IMR-90 (cell line): Measurements from ENCODE around the gene MAP3K13. TPM values are rescaled to one million over a fixed set of nuclear protein-coding genes. Genes with fewer than 3 reads are reported as not detected.

ENCODE experiments used
- ATAC-seq: fragments of 200-7000 bp; cut with Tn5 transposase; 2 replicates; pipeline ENCODE4 v1.9.1; 2020; ENCODE audit warnings: low read depth, mild to moderate bottlenecking, moderate library complexity
- BruUV-seq: library from RNA; stranded (reverse); fragments of 400-500 nt; replicated peaks from 2 replicates; lab custom pipeline; 2021; lab: Mats Ljungman, UMichigan
- CTCF ChIA-PET: fragments of 300-600 bp; formaldehyde crosslinking; extraction: SDS; loops from one replicate; lab custom pipeline; 2021; ENCODE audit warnings: antibody characterized with exemption; lab: Yijun Ruan, JAX
- POLR2A ChIA-PET: fragments of 300-600 bp; sonication (Branson Sonifier 250); formaldehyde crosslinking; loops from one replicate; lab custom pipeline; 2022; ENCODE audit warnings: antibody characterized with exemption; ENCODE audit not compliant: unreplicated experiment; lab: Charles Lee
- DNase-seq: peaks from one replicate; pipeline ENCODE4 v3.0.0; 2013
- H2AFZ ChIP-seq: replicated peaks from 2 replicates; pipeline ENCODE3; 2013; ENCODE audit warnings: low read length, mild to moderate bottlenecking; ENCODE audit not compliant: poor library complexity
- H2AK5ac ChIP-seq: 2 replicates; pipeline ENCODE4 v1.6.1; 2013; ENCODE audit warnings: low read depth, low read length, inconsistent platforms
- H2AK9ac ChIP-seq: replicated peaks from 2 replicates; pipeline ENCODE3; 2013; ENCODE audit warnings: mild to moderate bottlenecking, low read depth, low read length, moderate library complexity; ENCODE audit not compliant: poor library complexity
- H2BK120ac ChIP-seq: 2 replicates; pipeline ENCODE4 v1.6.1; 2013; ENCODE audit warnings: low read depth, low read length, inconsistent platforms
- H2BK15ac ChIP-seq: 3 replicates; pipeline ENCODE4 v1.6.1; 2013; ENCODE audit warnings: low read depth, low read length, inconsistent platforms
- H2BK20ac ChIP-seq: 2 replicates; pipeline ENCODE4 v1.6.1; 2013; ENCODE audit warnings: low read depth, mild to moderate bottlenecking, inconsistent platforms, low read length, moderate library complexity
- H2BK5ac ChIP-seq: 2 replicates; pipeline ENCODE4 v1.6.1; 2013; ENCODE audit warnings: mild to moderate bottlenecking, low read depth, low read length, inconsistent platforms; ENCODE audit not compliant: poor library complexity, severe bottlenecking
- H3K14ac ChIP-seq: replicated peaks from 2 replicates; pipeline ENCODE4 v1.6.1; 2013; ENCODE audit warnings: low read depth, low read length, inconsistent platforms
- H3K18ac ChIP-seq: 2 replicates; pipeline ENCODE4 v1.6.1; 2013; ENCODE audit warnings: low read depth, low read length, control low read depth
- H3K23ac ChIP-seq: 2 replicates; pipeline ENCODE4 v1.6.1; 2013; ENCODE audit warnings: low read depth, low read length, inconsistent platforms
- H3K27ac ChIP-seq: 2 replicates; pipeline ENCODE4 v1.5.1; 2013; ENCODE audit warnings: mild to moderate bottlenecking, control low read depth, low read length; ENCODE audit not compliant: insufficient read depth
- H3K27me3 ChIP-seq: 2 replicates; pipeline ENCODE4 v1.6.1; 2013; ENCODE audit warnings: low read length; ENCODE audit not compliant: control insufficient read depth, insufficient read depth
- H3K36me3 ChIP-seq: 2 replicates; pipeline ENCODE4 v1.6.1; 2013; ENCODE audit warnings: low read length, mixed read lengths; ENCODE audit not compliant: control insufficient read depth, insufficient read depth
- H3K4ac ChIP-seq: 2 replicates; pipeline ENCODE4 v1.6.1; 2013; ENCODE audit warnings: low read depth, low read length, inconsistent platforms
- H3K4me1 ChIP-seq: 2 replicates; pipeline ENCODE4 v1.6.1; 2013; ENCODE audit warnings: low read length, mixed read lengths; ENCODE audit not compliant: control insufficient read depth, insufficient read depth
- H3K4me2 ChIP-seq: 2 replicates; pipeline ENCODE4 v1.6.1; 2013; ENCODE audit warnings: low read depth, mild to moderate bottlenecking, control low read depth, low read length, moderate library complexity
- H3K4me3 ChIP-seq: 2 replicates; pipeline ENCODE4 v1.5.1; 2013; ENCODE audit warnings: low read depth, mild to moderate bottlenecking, control low read depth, low read length, moderate library complexity; ENCODE audit not compliant: insufficient read depth
- H3K56ac ChIP-seq: 2 replicates; pipeline ENCODE4 v1.6.1; 2013; ENCODE audit warnings: low read length, inconsistent platforms; ENCODE audit not compliant: insufficient read depth; ENCODE audit errors: extremely low read depth
- H3K79me1 ChIP-seq, 2 experiments: 2 replicates each; pipeline ENCODE4 v1.6.1; 2013; ENCODE audit warnings: low read length in 2 of 2, inconsistent platforms in 1 of 2, low read depth in 1 of 2
- H3K9ac ChIP-seq: 2 replicates; pipeline ENCODE4 v1.6.1; 2013; ENCODE audit warnings: low read depth, low read length, control low read depth
- H3K9me1 ChIP-seq: 2 replicates; pipeline ENCODE4 v1.6.1; 2013; ENCODE audit warnings: low read length, inconsistent platforms; ENCODE audit not compliant: insufficient read depth
- H3K9me3 ChIP-seq: 2 replicates; pipeline ENCODE4 v1.6.1; 2013; ENCODE audit warnings: low read length; ENCODE audit not compliant: control insufficient read depth, insufficient read depth
- H4K20me1 ChIP-seq: 2 replicates; pipeline ENCODE4 v1.6.1; 2013; ENCODE audit warnings: low read length, inconsistent platforms; ENCODE audit not compliant: insufficient read depth
- H4K5ac ChIP-seq: 2 replicates; pipeline ENCODE4 v1.6.1; 2013; ENCODE audit warnings: mild to moderate bottlenecking, low read depth, low read length, control low read depth
- H4K8ac ChIP-seq, 2 experiments: 2 replicates each; pipeline ENCODE4 v1.6.1; 2013; ENCODE audit warnings: low read depth in 2 of 2, low read length in 2 of 2, control low read depth in 1 of 2, inconsistent platforms in 1 of 2
- H4K91ac ChIP-seq: 2 replicates; pipeline ENCODE4 v1.6.1; 2013; ENCODE audit warnings: low read depth, low read length, inconsistent platforms; ENCODE audit not compliant: insufficient read depth
- BHLHE40 ChIP-seq: fragments of 150-350 bp; IDR thresholded peaks from 2 replicates; pipeline ENCODE4 v1.6.1; 2016; ENCODE audit warnings: mild to moderate bottlenecking, low read depth, low read length
- CEBPB ChIP-seq: IDR thresholded peaks from 2 replicates; pipeline ENCODE4 v1.6.1; 2012; ENCODE audit warnings: low read depth, low read length, improper control_type of control experiment
- CHD1 ChIP-seq: IDR thresholded peaks from 2 replicates; pipeline ENCODE4 v1.6.1; 2012; ENCODE audit warnings: low read depth, low read length, improper control_type of control experiment
- FOS ChIP-seq: fragments of 150-350 bp; IDR thresholded peaks from 2 replicates; pipeline ENCODE4 v1.6.1; 2016; ENCODE audit warnings: low read depth, low read length
- MAFK ChIP-seq: IDR thresholded peaks from 2 replicates; pipeline ENCODE4 v1.6.1; 2012; ENCODE audit warnings: low read depth, low read length, improper control_type of control experiment
- MAZ ChIP-seq: IDR thresholded peaks from 2 replicates; pipeline ENCODE4 v1.6.1; 2012; ENCODE audit warnings: low read depth, mild to moderate bottlenecking, low read length, improper control_type of control experiment, moderate library complexity, borderline replicate concordance
- MXI1 ChIP-seq: IDR thresholded peaks from 2 replicates; pipeline ENCODE4 v1.6.1; 2012; ENCODE audit warnings: low read depth, mild to moderate bottlenecking, low read length, moderate library complexity, borderline replicate concordance
- NFE2L2 ChIP-seq: fragments of 150-350 bp; IDR thresholded peaks from 2 replicates; pipeline ENCODE4 v1.6.1; 2016; ENCODE audit warnings: low read depth, mild to moderate bottlenecking, low read length
- RCOR1 ChIP-seq: IDR thresholded peaks from 2 replicates; pipeline ENCODE4 v1.6.1; 2012; ENCODE audit warnings: mild to moderate bottlenecking, low read length, improper control_type of control experiment; ENCODE audit not compliant: insufficient replicate concordance
- RFX5 ChIP-seq: IDR thresholded peaks from 2 replicates; pipeline ENCODE4 v1.8.0; 2012; ENCODE audit warnings: low read depth, mild to moderate bottlenecking, low read length, moderate library complexity
- SMC3 ChIP-seq: fragments of 150-350 bp; IDR thresholded peaks from 2 replicates; pipeline ENCODE4 v1.6.1; 2016; ENCODE audit warnings: low read depth, mild to moderate bottlenecking, antibody characterized with exemption, low read length, moderate library complexity
- WGBS, 2 experiments: methylation state at CpG; one replicate each; pipeline versions ENCODE4 v1.1.5 to v1.1.7; 2013; ENCODE audit warnings: missing lambda C conversion rate in 2 of 2; ENCODE audit not compliant: insufficient read length in 1 of 2; ENCODE audit errors: extremely low coverage in 2 of 2; 5-methylcytosine and 5-hydroxymethylcytosine counted together
- dilution Hi-C: fragments of 300-500 bp; cut with HindIII; formaldehyde crosslinking; loops from one replicate; pipeline ENCODE4 v1.14.3; 2018; ENCODE audit warnings: low sequenced_read_pairs; ENCODE audit not compliant: unreplicated experiment
- in situ Hi-C: fragments of 300-500 bp; cut with MboI; formaldehyde crosslinking; loops from 3 replicates; pipeline ENCODE4 v1.14.3; 2019; ENCODE audit warnings: low sequenced_read_pairs, inconsistent platforms, mixed read lengths
- intact Hi-C: fragments of 100-400 bp; cut with micrococcal nuclease; formaldehyde crosslinking; loops from 2 replicates; pipeline ENCODE4 v1.10.0; 2022
- polyA plus RNA-seq, 3 experiments: library from polyadenylated mRNA; depleted of rRNA; stranded (reverse); fragments of >200 nt; gene quantifications; 2 replicates each; pipeline ENCODE4 v1.2.3, GENCODE V29; 2012; ENCODE audit warnings: low replicate concordance in 1 of 3
- total RNA-seq: library from RNA; depleted of rRNA; stranded (reverse); fragments of >200 nt; gene quantifications from 2 replicates; pipeline ENCODE4 v1.2.3, GENCODE V29; 2012
- TF ChIP-seq, protein P1 (sequence below): fragments of 150-350 bp; IDR thresholded peaks from 2 replicates; pipeline ENCODE4 v1.6.1; 2016; ENCODE audit warnings: low read depth, mild to moderate bottlenecking, low read length, moderate library complexity, borderline replicate concordance
- TF ChIP-seq, protein P2 (sequence below): conservative IDR thresholded peaks from 2 replicates; pipeline ENCODE4 v1.5.1; 2012; ENCODE audit warnings: mild to moderate bottlenecking, low read depth, low read length, improper control_type of control experiment

MAP3K13 gene
- total and polyA plus RNA-seq, 2 of the 4 experiments (the other 2 are of a cell fraction): 9.9 to 17.6 TPM

DNA sequence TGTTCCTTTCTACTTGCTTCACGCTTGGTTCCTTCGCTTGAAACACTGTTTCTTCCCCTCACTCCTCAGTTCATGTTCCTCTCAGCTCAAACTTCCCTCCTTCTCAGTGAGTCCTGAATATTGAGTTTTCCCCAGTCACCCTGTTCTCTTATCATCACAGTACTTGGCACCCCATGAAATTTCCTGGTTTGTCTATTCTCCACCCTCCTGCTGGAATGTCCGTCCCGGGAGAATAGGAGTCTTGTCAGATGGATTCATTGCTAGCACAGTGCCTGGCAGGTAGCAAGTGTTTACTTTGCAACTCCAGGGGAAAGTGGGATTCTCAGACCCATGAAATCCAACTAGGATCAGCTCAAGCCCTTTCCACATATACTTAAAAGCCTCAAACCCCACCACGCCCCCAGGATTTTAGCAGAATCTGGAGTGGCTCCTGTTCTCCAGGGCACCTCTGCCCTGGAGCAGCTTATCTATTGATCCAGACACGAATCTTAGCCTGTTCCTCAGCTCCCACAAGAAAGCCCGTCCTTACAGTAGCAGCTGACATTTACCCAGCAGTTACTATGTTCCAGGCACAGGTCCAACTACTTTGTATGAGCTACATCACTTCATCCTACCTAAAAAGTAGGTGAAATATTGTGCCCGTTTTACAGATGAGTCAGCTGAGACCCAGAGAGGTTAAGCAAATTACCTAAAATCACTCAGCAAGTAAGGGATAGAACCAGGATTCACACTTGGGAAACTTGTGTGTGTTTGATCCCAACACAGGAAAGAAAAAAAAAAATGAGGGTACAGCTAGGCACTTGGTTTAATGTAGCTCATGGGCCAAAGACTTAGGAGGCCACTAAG lies 36.8 kb upstream of the MAP3K13 start (continued):
- no peak for TF ChIP-seq MAFK

- Histone ChIP-seq H3K23ac (no peak overlapping the region), H3K14ac (no peak overlapping the region), H2AK5ac (no peak overlapping the region), H3K9me1 (peaks cover 7% of the 10 kb centered on the region; the same call in 1 of the 2 replicates), H2BK20ac (no peak overlapping the region), H3K4me2 (no peak overlapping the region), H2BK15ac (no peak overlapping the region), H4K20me1 (no peaks in the 10 kb centered on the region), H3K4me3 (no peak overlapping the region), H3K36me3 (no peaks in the 10 kb centered on the region), H3K9me3 (no peaks in the 10 kb centered on the region), H2BK120ac (no peak overlapping the region), H3K4ac (no peak overlapping the region), H3K27me3 (no peaks in the 10 kb centered on the region), H3K18ac (no peak overlapping the region), H2BK5ac (no peak overlapping the region), H3K56ac (no peak overlapping the region), H4K5ac (no peak overlapping the region), H2AK9ac (no peak overlapping the region), H3K27ac (no peak overlapping the region), H3K4me1 (no peaks in the 10 kb centered on the region), H3K9ac (no peak overlapping the region), H2AFZ (no peak overlapping the region), H4K91ac (no peak overlapping the region), H4K8ac (no peak overlapping the region), H3K79me1 (no peaks in the 10 kb centered on the region)
- intact Hi-C loops (no loop called here), in situ Hi-C loops (no loop called here), dilution Hi-C loops (no loop called here)
- DNase-seq (no peak), ATAC-seq (no peak)
- no TSS peak for BruUV-seq
- CTCF ChIA-PET: interaction anchor here (0.6 to 0.7 kb wide), 2 partner anchors 62 to 404 kb away, joined by 3 to 4 read pairs; no protein-coding TSS in a partner anchor
- 56% methylated on average over 3 of the region's 6 CpGs; no CpG with 5 or more reads in 1 of the 2 experiments for WGBS, 2 experiments
- POLR2A ChIA-PET: no interaction called here
- TF ChIP-seq FOS (no peak), MXI1 (no peak), CHD1 (no peak), SMC3 (no peak), BHLHE40 (no peak), NFE2L2 (no peak), MAZ (no peak), CEBPB (no peak), RCOR1 (no peak), RFX5 (no peak), MAFK (no peak)
- TF ChIP-seq, protein P1, sequence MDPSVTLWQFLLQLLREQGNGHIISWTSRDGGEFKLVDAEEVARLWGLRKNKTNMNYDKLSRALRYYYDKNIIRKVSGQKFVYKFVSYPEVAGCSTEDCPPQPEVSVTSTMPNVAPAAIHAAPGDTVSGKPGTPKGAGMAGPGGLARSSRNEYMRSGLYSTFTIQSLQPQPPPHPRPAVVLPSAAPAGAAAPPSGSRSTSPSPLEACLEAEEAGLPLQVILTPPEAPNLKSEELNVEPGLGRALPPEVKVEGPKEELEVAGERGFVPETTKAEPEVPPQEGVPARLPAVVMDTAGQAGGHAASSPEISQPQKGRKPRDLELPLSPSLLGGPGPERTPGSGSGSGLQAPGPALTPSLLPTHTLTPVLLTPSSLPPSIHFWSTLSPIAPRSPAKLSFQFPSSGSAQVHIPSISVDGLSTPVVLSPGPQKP: no peak
- TF ChIP-seq, protein P2, sequence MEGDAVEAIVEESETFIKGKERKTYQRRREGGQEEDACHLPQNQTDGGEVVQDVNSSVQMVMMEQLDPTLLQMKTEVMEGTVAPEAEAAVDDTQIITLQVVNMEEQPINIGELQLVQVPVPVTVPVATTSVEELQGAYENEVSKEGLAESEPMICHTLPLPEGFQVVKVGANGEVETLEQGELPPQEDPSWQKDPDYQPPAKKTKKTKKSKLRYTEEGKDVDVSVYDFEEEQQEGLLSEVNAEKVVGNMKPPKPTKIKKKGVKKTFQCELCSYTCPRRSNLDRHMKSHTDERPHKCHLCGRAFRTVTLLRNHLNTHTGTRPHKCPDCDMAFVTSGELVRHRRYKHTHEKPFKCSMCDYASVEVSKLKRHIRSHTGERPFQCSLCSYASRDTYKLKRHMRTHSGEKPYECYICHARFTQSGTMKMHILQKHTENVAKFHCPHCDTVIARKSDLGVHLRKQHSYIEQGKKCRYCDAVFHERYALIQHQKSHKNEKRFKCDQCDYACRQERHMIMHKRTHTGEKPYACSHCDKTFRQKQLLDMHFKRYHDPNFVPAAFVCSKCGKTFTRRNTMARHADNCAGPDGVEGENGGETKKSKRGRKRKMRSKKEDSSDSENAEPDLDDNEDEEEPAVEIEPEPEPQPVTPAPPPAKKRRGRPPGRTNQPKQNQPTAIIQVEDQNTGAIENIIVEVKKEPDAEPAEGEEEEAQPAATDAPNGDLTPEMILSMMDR: no peak
Observed at GRCh38 chr3:185327062-185327461, 35.9 kb upstream of the MAP3K13 start.
